ENCODE results near the gene TAP1.
A peak's percentile ranks its signal among the peaks of the same experiment; 100 is the strongest.

TAP1 gene

GRCh38 chr6:32803416-32803815 is 50.1 kb downstream of the TAP1 start:
- DNase-seq (ENCODE audit: low spot score) = no peak

GRCh38 chr6:32799740-32800139 is 53.8 kb downstream of the TAP1 start:
- no peak for DNase-seq (ENCODE audit: low spot score)

- no peak for DNase-seq (ENCODE audit: low spot score)
These were observed 54.3 kb downstream of the TAP1 start for GRCh38 chr6:32799168-32799567.

GRCh38 chr6:32796848-32797776 is 56.4 kb downstream of the TAP1 start:
- DNase-seq (ENCODE audit: low spot score) = peak; percentile 72

All from hematopoietic multipotent progenitor cell treated with erythropoietin and hydrocortisone succinate and interleukin-3 and kit ligand, for 17 days (in vitro differentiated cells).